Measurements from ENCODE around the gene NCR3LG1. TPM values are rescaled to one million over a fixed set of nuclear protein-coding genes. Genes with fewer than 3 reads are reported as not detected.

NCR3LG1 gene
- total and polyA plus RNA-seq, 9 of the 15 experiments (the other 6 are each of a cell fraction or from before 2014, with no cell fraction given): 4.1 to 39.8 (median 25.1) TPM

DNA sequence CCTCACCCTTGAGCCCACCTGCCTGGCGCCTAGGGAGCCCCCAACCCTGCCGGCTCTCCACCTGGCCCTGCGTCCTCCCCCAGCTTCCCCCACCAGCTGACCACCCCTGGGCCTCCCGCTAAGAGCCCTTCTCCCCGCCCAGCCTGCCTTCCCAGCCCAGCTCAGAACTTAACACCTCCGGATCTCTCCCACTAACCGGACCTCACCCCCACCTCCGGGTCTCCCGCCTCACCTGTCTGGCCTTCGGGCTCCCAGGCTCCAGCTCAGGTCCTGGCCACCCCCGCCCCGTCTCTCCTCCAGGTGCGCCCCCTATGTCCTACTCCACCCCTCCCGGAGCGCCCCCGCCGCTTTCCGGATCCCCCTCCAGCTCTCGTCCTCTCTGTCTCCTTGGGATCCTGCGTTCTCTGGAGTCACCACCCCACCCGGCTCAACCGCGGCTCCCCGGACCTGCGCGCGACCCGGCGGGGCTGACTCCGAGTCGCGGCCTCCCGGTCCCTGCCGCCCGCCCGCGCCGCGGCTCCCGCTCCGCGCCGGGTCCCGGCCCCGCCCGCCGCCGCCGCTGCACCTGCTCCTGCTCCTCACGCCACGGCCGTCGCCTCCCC lies 37.1 kb downstream of the NCR3LG1 start, which contains the start of gene KCNJ11 (continued):
- TF ChIP-seq, protein P1, sequence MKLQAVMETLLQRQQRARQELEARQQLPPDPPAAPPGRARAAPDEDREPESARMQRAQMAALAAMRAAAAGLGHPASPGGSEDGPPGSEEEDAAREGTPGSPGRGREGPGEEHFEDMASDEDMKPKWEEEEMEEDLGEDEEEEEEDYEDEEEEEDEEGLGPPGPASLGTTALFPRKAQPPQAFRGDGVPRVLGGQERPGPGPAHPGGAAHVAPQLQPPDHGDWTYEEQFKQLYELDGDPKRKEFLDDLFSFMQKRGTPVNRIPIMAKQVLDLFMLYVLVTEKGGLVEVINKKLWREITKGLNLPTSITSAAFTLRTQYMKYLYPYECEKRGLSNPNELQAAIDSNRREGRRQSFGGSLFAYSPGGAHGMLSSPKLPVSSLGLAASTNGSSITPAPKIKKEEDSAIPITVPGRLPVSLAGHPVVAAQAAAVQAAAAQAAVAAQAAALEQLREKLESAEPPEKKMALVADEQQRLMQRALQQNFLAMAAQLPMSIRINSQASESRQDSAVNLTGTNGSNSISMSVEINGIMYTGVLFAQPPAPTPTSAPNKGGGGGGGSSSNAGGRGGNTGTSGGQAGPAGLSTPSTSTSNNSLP (IDR thresholded peaks at IDR 0.05; ENCODE audit: borderline replicate concordance, low read depth, low read length): no peak
- no peak for TF ChIP-seq ZFP1 (CRISPR knock-in tag; IDR thresholded peaks at IDR 0.05)
- TF ChIP-seq, protein P2, sequence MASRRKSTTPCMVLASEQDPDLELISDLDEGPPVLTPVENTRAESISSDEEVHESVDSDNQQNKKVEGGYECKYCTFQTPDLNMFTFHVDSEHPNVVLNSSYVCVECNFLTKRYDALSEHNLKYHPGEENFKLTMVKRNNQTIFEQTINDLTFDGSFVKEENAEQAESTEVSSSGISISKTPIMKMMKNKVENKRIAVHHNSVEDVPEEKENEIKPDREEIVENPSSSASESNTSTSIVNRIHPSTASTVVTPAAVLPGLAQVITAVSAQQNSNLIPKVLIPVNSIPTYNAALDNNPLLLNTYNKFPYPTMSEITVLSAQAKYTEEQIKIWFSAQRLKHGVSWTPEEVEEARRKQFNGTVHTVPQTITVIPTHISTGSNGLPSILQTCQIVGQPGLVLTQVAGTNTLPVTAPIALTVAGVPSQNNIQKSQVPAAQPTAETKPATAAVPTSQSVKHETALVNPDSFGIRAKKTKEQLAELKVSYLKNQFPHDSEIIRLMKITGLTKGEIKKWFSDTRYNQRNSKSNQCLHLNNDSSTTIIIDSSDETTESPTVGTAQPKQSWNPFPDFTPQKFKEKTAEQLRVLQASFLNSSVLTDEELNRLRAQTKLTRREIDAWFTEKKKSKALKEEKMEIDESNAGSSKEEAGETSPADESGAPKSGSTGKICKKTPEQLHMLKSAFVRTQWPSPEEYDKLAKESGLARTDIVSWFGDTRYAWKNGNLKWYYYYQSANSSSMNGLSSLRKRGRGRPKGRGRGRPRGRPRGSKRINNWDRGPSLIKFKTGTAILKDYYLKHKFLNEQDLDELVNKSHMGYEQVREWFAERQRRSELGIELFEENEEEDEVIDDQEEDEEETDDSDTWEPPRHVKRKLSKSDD (conservative IDR thresholded peaks at IDR 0.05; ENCODE audit: low read length): no peak
- TF ChIP-seq, protein P3, sequence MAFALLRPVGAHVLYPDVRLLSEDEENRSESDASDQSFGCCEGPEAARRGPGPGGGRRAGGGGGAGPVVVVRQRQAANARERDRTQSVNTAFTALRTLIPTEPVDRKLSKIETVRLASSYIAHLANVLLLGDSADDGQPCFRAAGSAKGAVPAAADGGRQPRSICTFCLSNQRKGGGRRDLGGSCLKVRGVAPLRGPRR (CRISPR knock-in tag; IDR thresholded peaks at IDR 0.05): no peak
- no peak for TF ChIP-seq NR4A1 (CRISPR knock-in tag; IDR thresholded peaks at IDR 0.05)
- no peak for TF ChIP-seq NR4A1 (tag; IDR thresholded peaks at IDR 0.05)
- TF ChIP-seq, protein P4, sequence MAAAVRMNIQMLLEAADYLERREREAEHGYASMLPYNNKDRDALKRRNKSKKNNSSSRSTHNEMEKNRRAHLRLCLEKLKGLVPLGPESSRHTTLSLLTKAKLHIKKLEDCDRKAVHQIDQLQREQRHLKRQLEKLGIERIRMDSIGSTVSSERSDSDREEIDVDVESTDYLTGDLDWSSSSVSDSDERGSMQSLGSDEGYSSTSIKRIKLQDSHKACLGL (CRISPR knock-in tag; IDR thresholded peaks at IDR 0.05; ENCODE audit: borderline replicate concordance, poor library complexity, severe bottlenecking): no peak
- TF ChIP-seq GATA2 (CRISPR knock-in tag; IDR thresholded peaks at IDR 0.05): no peak
- no peak for TF ChIP-seq MEIS2 (IDR thresholded peaks at IDR 0.05; ENCODE audit: partially characterized antibody)
- no peak for TF ChIP-seq RBM14 (IDR thresholded peaks at IDR 0.05; ENCODE audit: borderline replicate concordance, insufficient read depth, low read depth, low read length)
- no peak for TF ChIP-seq RBM39 (optimal IDR thresholded peaks at IDR 0.05; ENCODE audit: low read depth, low read length)
- TF ChIP-seq ZNF263 (CRISPR knock-in tag; IDR thresholded peaks at IDR 0.05; ENCODE audit: borderline replicate concordance): 0 out of 2 replicates have a peak, but pooled peaks have one; percentile 8
- no peak for TF ChIP-seq ZNF23 (CRISPR knock-in tag; IDR thresholded peaks at IDR 0.05)
- TF ChIP-seq ZKSCAN3 (CRISPR knock-in tag; IDR thresholded peaks at IDR 0.05): no peak
- no peak for TF ChIP-seq BMI1 (IDR thresholded peaks at IDR 0.05; ENCODE audit: low read length)
- TF ChIP-seq PHB (CRISPR knock-in tag; IDR thresholded peaks at IDR 0.05): no peak
- TF ChIP-seq, protein P5, sequence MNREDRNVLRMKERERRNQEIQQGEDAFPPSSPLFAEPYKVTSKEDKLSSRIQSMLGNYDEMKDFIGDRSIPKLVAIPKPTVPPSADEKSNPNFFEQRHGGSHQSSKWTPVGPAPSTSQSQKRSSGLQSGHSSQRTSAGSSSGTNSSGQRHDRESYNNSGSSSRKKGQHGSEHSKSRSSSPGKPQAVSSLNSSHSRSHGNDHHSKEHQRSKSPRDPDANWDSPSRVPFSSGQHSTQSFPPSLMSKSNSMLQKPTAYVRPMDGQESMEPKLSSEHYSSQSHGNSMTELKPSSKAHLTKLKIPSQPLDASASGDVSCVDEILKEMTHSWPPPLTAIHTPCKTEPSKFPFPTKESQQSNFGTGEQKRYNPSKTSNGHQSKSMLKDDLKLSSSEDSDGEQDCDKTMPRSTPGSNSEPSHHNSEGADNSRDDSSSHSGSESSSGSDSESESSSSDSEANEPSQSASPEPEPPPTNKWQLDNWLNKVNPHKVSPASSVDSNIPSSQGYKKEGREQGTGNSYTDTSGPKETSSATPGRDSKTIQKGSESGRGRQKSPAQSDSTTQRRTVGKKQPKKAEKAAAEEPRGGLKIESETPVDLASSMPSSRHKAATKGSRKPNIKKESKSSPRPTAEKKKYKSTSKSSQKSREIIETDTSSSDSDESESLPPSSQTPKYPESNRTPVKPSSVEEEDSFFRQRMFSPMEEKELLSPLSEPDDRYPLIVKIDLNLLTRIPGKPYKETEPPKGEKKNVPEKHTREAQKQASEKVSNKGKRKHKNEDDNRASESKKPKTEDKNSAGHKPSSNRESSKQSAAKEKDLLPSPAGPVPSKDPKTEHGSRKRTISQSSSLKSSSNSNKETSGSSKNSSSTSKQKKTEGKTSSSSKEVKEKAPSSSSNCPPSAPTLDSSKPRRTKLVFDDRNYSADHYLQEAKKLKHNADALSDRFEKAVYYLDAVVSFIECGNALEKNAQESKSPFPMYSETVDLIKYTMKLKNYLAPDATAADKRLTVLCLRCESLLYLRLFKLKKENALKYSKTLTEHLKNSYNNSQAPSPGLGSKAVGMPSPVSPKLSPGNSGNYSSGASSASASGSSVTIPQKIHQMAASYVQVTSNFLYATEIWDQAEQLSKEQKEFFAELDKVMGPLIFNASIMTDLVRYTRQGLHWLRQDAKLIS (CRISPR knock-in tag; IDR thresholded peaks at IDR 0.05): no peak
- TF ChIP-seq, protein P6, sequence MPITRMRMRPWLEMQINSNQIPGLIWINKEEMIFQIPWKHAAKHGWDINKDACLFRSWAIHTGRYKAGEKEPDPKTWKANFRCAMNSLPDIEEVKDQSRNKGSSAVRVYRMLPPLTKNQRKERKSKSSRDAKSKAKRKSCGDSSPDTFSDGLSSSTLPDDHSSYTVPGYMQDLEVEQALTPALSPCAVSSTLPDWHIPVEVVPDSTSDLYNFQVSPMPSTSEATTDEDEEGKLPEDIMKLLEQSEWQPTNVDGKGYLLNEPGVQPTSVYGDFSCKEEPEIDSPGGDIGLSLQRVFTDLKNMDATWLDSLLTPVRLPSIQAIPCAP (CRISPR knock-in tag; IDR thresholded peaks at IDR 0.05; ENCODE audit: borderline replicate concordance): no peak

Measured in K562 (cell line).